Measurements from ENCODE around the gene ZNF217.
"Not testable (repeated sequence)": the region's sequence is repeated elsewhere in the genome, so short reads cannot be mapped to it uniquely, and the experiment has no call there.

GRCh38 chr20:53551719-53552571 is 41.7 kb downstream of the ZNF217 start:
- not testable (repeated sequence) for TF ChIP-seq CTCF (IDR thresholded peaks at IDR 0.05; ENCODE audit: low read depth, low read length); POLR2A (IDR thresholded peaks at IDR 0.05; ENCODE audit: extremely low read depth, insufficient read length)
